Liver (tissue), 9 donors: ENCODE results near the gene CZIB. TPM values are rescaled to one million over a fixed set of nuclear protein-coding genes. Genes with fewer than 3 reads are reported as not detected.

ENCODE experiments used
- DNase-seq: peaks from one replicate; pipeline ENCODE4 v3.0.0-alpha.2; 2017; ENCODE audit warnings: low spot score
- H3K27ac ChIP-seq, 2 donors: one replicate each; pipeline ENCODE4 v1.7.0; 2013; ENCODE audit warnings: inconsistent platforms in 2 of 2, low read length in 2 of 2, control low read depth in 1 of 2, low read depth in 1 of 2, mild to moderate bottlenecking in 1 of 2
- H3K27me3 ChIP-seq, 4 donors: one replicate each; pipeline versions ENCODE4 v1.6.1 to v1.7.0; 2013; ENCODE audit warnings: low read length in 3 of 4, inconsistent platforms in 1 of 4, mild to moderate bottlenecking in 1 of 4, moderate library complexity in 1 of 4; ENCODE audit not compliant: control insufficient read depth in 4 of 4, insufficient read depth in 4 of 4
- H3K36me3 ChIP-seq, 4 donors: one replicate each; pipeline versions ENCODE4 v1.6.1 to v1.7.0; 2013; ENCODE audit warnings: low read length in 3 of 4, mild to moderate bottlenecking in 3 of 4, low read depth in 1 of 4, moderate library complexity in 1 of 4; ENCODE audit not compliant: control insufficient read depth in 4 of 4, insufficient read depth in 3 of 4
- H3K4me1 ChIP-seq, 4 donors: one replicate each; pipeline versions ENCODE4 v1.6.1 to v1.7.0; 2013; ENCODE audit warnings: low read length in 3 of 4, mild to moderate bottlenecking in 3 of 4, moderate library complexity in 1 of 4; ENCODE audit not compliant: control insufficient read depth in 4 of 4, insufficient read depth in 4 of 4
- H3K4me3 ChIP-seq, 3 donors: one replicate each; pipeline versions ENCODE4 v1.6.1 to v1.7.0; 2013; ENCODE audit warnings: low read length in 3 of 3, control low read depth in 1 of 3, low read depth in 1 of 3, mild to moderate bottlenecking in 1 of 3
- H3K9ac ChIP-seq, 2 donors: one replicate each; pipeline ENCODE4 v1.7.0; 2013; ENCODE audit warnings: low read length in 2 of 2, mild to moderate bottlenecking in 2 of 2, moderate library complexity in 2 of 2, control low read depth in 1 of 2, low read depth in 1 of 2
- H3K9me3 ChIP-seq, 4 donors: one replicate each; pipeline versions ENCODE4 v1.6.1 to v1.7.0; 2013; ENCODE audit warnings: low read length in 3 of 4; ENCODE audit not compliant: control insufficient read depth in 4 of 4
- ATF3 ChIP-seq: IDR thresholded peaks from 2 replicates; pipeline ENCODE4 v1.6.1; 2016; ENCODE audit warnings: antibody characterized with exemption
- CTCF ChIP-seq: fragments of 150-350 bp; IDR thresholded peaks from 2 replicates; pipeline ENCODE4 v1.5.1; 2017; ENCODE audit warnings: improper control_type of control experiment, low read depth, low read length; ENCODE audit not compliant: missing input control
- EGR1 ChIP-seq, 2 donors: IDR thresholded peaks; 2 replicates each; pipeline ENCODE4 v1.6.1; 2016 to 2018; ENCODE audit warnings: antibody characterized with exemption in 2 of 2, low read depth in 2 of 2
- FOXA1 ChIP-seq: IDR thresholded peaks from 2 replicates; pipeline ENCODE4 v1.6.1; 2016; ENCODE audit warnings: antibody characterized with exemption
- FOXA2 ChIP-seq: IDR thresholded peaks from 2 replicates; pipeline ENCODE4 v1.6.1; 2016; ENCODE audit warnings: antibody characterized with exemption
- GABPA ChIP-seq, 2 donors: IDR thresholded peaks in 1 of 2; conservative IDR thresholded peaks in 1 of 2; 2 replicates each; pipeline ENCODE4 v1.6.1; 2016; ENCODE audit warnings: antibody characterized with exemption in 2 of 2, mild to moderate bottlenecking in 1 of 2, moderate library complexity in 1 of 2
- HNF4A ChIP-seq, 2 donors: conservative IDR thresholded peaks; 2 replicates each; pipeline ENCODE4 v1.6.1; 2016; ENCODE audit warnings: antibody characterized with exemption in 2 of 2, mild to moderate bottlenecking in 2 of 2
- HNF4G ChIP-seq: IDR thresholded peaks from 2 replicates; pipeline ENCODE4 v1.6.1; 2016; ENCODE audit warnings: antibody characterized with exemption
- JUND ChIP-seq, 2 donors: IDR thresholded peaks; 2 replicates each; pipeline ENCODE4 v1.6.1; 2016; ENCODE audit warnings: antibody characterized with exemption in 2 of 2
- MAX ChIP-seq: IDR thresholded peaks from 2 replicates; pipeline ENCODE4 v1.6.1; 2016; ENCODE audit warnings: antibody characterized with exemption
- NR2F2 ChIP-seq: IDR thresholded peaks from 2 replicates; pipeline ENCODE4 v1.6.1; 2016; ENCODE audit warnings: antibody characterized with exemption
- RAD21 ChIP-seq, 2 donors: IDR thresholded peaks; 2 replicates each; pipeline ENCODE4 v1.6.1; 2016; ENCODE audit warnings: antibody characterized with exemption in 2 of 2, mild to moderate bottlenecking in 2 of 2
- REST ChIP-seq: IDR thresholded peaks from 2 replicates; pipeline ENCODE4 v1.6.1; 2016; ENCODE audit warnings: antibody characterized with exemption, mild to moderate bottlenecking
- RXRA ChIP-seq, 2 donors: IDR thresholded peaks; 2 replicates each; pipeline ENCODE4 v1.6.1; 2017 to 2018; ENCODE audit warnings: antibody characterized with exemption in 2 of 2, mild to moderate bottlenecking in 1 of 2
- SP1 ChIP-seq: IDR thresholded peaks from 2 replicates; pipeline ENCODE4 v1.6.1; 2018; ENCODE audit warnings: antibody characterized with exemption, mild to moderate bottlenecking
- TAF1 ChIP-seq: conservative IDR thresholded peaks from 2 replicates; pipeline ENCODE4 v1.6.1; 2016; ENCODE audit warnings: antibody characterized with exemption, mild to moderate bottlenecking
- YY1 ChIP-seq: IDR thresholded peaks from 2 replicates; pipeline ENCODE4 v1.6.1; 2016; ENCODE audit warnings: antibody characterized with exemption, mild to moderate bottlenecking
- ZBTB33 ChIP-seq: IDR thresholded peaks from 2 replicates; pipeline ENCODE4 v1.6.1; 2016; ENCODE audit warnings: antibody characterized with exemption
- WGBS: extraction: QIAGEN DNeasy Blood & Tissue Kit; methylation state at CpG from one replicate; pipeline ENCODE4 v1.1.7; 2013; 5-methylcytosine and 5-hydroxymethylcytosine counted together
- polyA plus RNA-seq, 2 donors: library from polyadenylated mRNA; stranded (reverse) in 1 of 2; unstranded in 1 of 2; fragments of 200-250 nt in 1 of 2; fragments of >200 nt in 1 of 2; fragmentation: Nextera tagmentation in 1 of 2; extraction: Ambion mirVana in 1 of 2; gene quantifications; one replicate each; pipeline versions ENCODE4 v1.2.1 to v1.2.3, GENCODE V29; 2013 to 2015
- total RNA-seq, 2 donors: library from RNA; depleted of rRNA; stranded (reverse); fragments of >200 nt; gene quantifications; one replicate each; pipeline ENCODE4 v1.2.3, GENCODE V29; 2014
- donor health status: healthy.
- donor health status: healthy.
- donor health status: healthy.
- donor health status: healthy.
- donor health status: healthy.

The CZIB gene
- total and polyA plus RNA-seq, 4 donors: 19.8 to 32.3 (median 25.4) TPM

GRCh38 chr1:53220962-53221286, 490 bp upstream of the CZIB start:
- Histone ChIP-seq H3K27me3 (no peaks in the 10 kb centered on the region), H3K9ac (peak overlapping the region; percentile 55 to 68), H3K36me3 (peaks cover 0 to 8% (median 1%) of the 10 kb centered on the region in 4 donors), H3K4me1 (peaks cover 7 to 16% (median 14%) of the 10 kb centered on the region in 4 donors), H3K27ac (peak overlapping the region; percentile 98 to 99), H3K9me3 (no peaks in the 10 kb centered on the region), H3K4me3 (peak overlapping the region; percentile 56 to 93 (median 85))
- DNase-seq: no peak
- WGBS: 46% methylated on average over 3 of the region's 3 CpGs
- TF ChIP-seq CTCF (no peak), TAF1 (peak; percentile 7)

- Histone ChIP-seq H3K27ac (peak overlapping the region; percentile 98 to 99), H3K9ac (peak overlapping the region; percentile 46 to 55), H3K4me1 (peaks cover 7 to 16% (median 14%) of the 10 kb centered on the region in 4 donors), H3K36me3 (peaks cover 0 to 13% (median 2%) of the 10 kb centered on the region in 4 donors), H3K4me3 (peak overlapping the region; percentile 76 to 93 (median 85)), H3K9me3 (no peaks in the 10 kb centered on the region), H3K27me3 (no peaks in the 10 kb centered on the region)
- TF ChIP-seq FOXA2: no peak
- no peak for TF ChIP-seq REST
- no peak for TF ChIP-seq SP1
- no peak for TF ChIP-seq EGR1 (IDR thresholded peaks at IDR 0.05; ENCODE audit: low read depth in 2 of 2)
- TF ChIP-seq FOXA1: no peak
- no peak for TF ChIP-seq HNF4G
- TF ChIP-seq RXRA (IDR thresholded peaks at IDR 0.05): no peak
- TF ChIP-seq MAX: no peak
- no peak for TF ChIP-seq ZBTB33
- no peak for TF ChIP-seq RAD21 (IDR thresholded peaks at IDR 0.05)
- no peak for TF ChIP-seq NR2F2
- TF ChIP-seq HNF4A (conservative IDR thresholded peaks at IDR 0.05): no peak
- TF ChIP-seq CTCF: no peak
- TF ChIP-seq ATF3: no peak
- TF ChIP-seq GABPA (IDR thresholded peaks at IDR 0.05 in 1 of 2, conservative IDR thresholded peaks at IDR 0.05 in 1 of 2): no peak
- no peak for TF ChIP-seq JUND (IDR thresholded peaks at IDR 0.05)
- TF ChIP-seq YY1: no peak
- DNase-seq: no peak
- WGBS: 21% methylated on average over 8 of the region's 8 CpGs
Measured at GRCh38 chr1:53219711-53220110, 723 bp downstream of the CZIB start.
